Gastroesophageal sphincter (tissue), 3 donors: ENCODE results near the gene NOTCH2NLA.
"Not testable (repeated sequence)": the region's sequence is repeated elsewhere in the genome, so short reads cannot be mapped to it uniquely, and the experiment has no call there.

ENCODE experiments used
- CTCF ChIP-seq, 4 experiments: fragments of 200-600 bp in 2 of 4; fragments of 450-650 bp in 2 of 4; sonication (generic) in 1 of 4; IDR thresholded peaks; one replicate each; pipeline ENCODE4 v1.5.1; 2017 to 2019; ENCODE audit warnings: antibody characterized with exemption in 4 of 4, mild to moderate bottlenecking in 2 of 4, moderate library complexity in 2 of 4
- POLR2A ChIP-seq, 2 donors: fragments of 450-650 bp; IDR thresholded peaks; one replicate each; pipeline ENCODE4 v1.6.1; 2017; ENCODE audit warnings: antibody characterized with exemption in 2 of 2, mild to moderate bottlenecking in 2 of 2, moderate library complexity in 1 of 2

- not testable (repeated sequence) for TF ChIP-seq CTCF, POLR2A (IDR thresholded peaks at IDR 0.05)
These were observed 7.8 kb upstream of the NOTCH2NLA start for GRCh38 chr1:146236626-146237025.
